ENCODE results near the gene CNST. TPM values are rescaled to one million over a fixed set of nuclear protein-coding genes. Genes with fewer than 3 reads are reported as not detected.
A peak's percentile ranks its signal among the peaks of the same experiment; 100 is the strongest.
"Not testable (repeated sequence)": the region's sequence is repeated elsewhere in the genome, so short reads cannot be mapped to it uniquely, and the experiment has no call there.

Gene CNST
- total RNA-seq, 2 experiments from 2014 or later = 32.8 to 36.7 TPM

DNA sequence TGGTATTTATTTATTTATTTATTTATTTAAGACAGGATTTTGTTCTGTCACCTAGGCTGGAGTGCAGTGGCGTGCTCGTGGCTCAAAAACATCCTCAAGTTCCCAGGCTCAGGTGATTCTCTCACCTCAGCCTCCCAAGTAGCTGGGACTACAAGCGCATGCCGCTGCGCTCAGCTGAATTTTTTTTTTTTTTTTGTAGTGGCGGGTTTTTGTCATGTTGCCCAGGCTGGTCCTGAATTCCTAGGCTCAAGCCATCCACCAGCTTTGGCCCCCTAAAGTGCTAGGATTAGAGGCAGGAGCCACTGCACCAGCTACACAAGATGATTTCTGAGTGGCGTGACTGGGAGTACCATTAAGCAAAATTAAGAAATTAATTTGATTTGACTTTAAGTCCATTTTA, 31.7 kb downstream of the CNST start:
- H3K36me3 Mint-ChIP-seq (ENCODE audit: low read depth) = peaks cover 47% of the 10 kb centered on the region

DNA sequence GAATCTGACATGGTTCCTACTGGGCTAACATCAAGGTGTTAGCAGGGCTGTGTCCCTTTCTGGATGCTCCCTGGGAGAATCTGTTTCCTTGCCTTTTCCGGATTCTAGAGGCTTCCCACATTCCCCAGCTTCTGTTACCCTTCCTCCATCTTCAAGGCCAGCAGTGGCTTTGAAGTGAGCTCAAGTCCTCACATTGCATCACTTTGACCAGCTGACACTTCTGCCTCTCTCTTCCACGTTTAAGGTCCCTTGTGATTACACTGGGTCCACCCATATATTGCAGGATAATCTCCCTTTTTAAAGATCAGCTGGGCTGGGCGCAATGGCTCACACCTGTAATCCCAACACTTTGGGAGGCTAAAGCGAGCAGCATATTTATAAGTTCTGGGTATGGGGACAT, 33.1 kb downstream of the CNST start:
- Mint-ChIP-seq H3K4me3 (no peak overlapping the region), H3K9me3 (peaks cover 11% of the 10 kb centered on the region), H3K36me3 (ENCODE audit: low read depth) (peaks cover 56% of the 10 kb centered on the region), H3K27me3 (no peaks in the 10 kb centered on the region), H3K4me1 (peaks cover 30% of the 10 kb centered on the region), H3K27ac (no peak overlapping the region)
- DNase-seq = no peak
- POLR2A ChIA-PET = no interaction called here
- CTCF ChIA-PET = interaction anchor here (0.5 kb wide), 1 partner anchor 56 kb away, joined by 3 read pairs; no protein-coding TSS in a partner anchor

More for the DNA sequence above, 31.7 kb downstream of the CNST start:
- H3K27ac Mint-ChIP-seq = no peak overlapping the region
- H3K4me3 Mint-ChIP-seq = no peak overlapping the region
- no peaks in the 10 kb centered on the region for H3K27me3 Mint-ChIP-seq
- ChIA-PET CTCF (interaction anchor here (0.7 to 1.1 kb wide), 4 partner anchors 12 to 486 kb away, joined by 3 to 4 read pairs (median 3); no protein-coding TSS in a partner anchor), POLR2A (no interaction called here)
- H3K9me3 Mint-ChIP-seq = peaks cover 5% of the 10 kb centered on the region
- no peak for DNase-seq
- H3K4me1 Mint-ChIP-seq = peaks cover 24% of the 10 kb centered on the region

DNA sequence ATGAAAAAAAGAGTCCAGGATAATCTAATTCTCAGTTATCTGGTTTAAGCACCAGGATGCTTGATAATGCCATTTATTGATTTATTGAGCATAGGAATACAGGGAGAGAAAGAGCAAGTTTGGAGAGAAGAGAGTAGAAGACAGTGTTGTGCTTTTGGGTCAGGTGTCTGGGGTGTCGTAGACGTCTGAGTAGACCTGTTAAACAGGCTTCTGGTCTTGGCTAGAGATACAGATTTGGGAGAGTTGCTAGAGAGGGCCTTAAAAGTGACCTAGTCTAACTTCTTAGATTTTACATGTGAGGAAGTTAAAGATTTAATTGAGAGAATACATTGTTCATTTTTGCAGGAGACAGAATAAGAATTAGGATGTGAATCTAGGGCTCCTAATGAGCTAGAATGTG, 34.3 kb downstream of the CNST start:
- no peak overlapping the region for H3K4me3 Mint-ChIP-seq
- ChIA-PET POLR2A (no interaction called here), CTCF (interaction anchor here (1.1 kb wide), 1 partner anchor 17 kb away, joined by 3 read pairs; no protein-coding TSS in a partner anchor)
- H3K36me3 Mint-ChIP-seq (ENCODE audit: low read depth) = peaks cover 56% of the 10 kb centered on the region
- H3K27me3 Mint-ChIP-seq = no peaks in the 10 kb centered on the region
- DNase-seq = no peak
- peaks cover 13% of the 10 kb centered on the region for H3K9me3 Mint-ChIP-seq
- no peak overlapping the region for H3K27ac Mint-ChIP-seq
- H3K4me1 Mint-ChIP-seq = peaks cover 30% of the 10 kb centered on the region

DNA sequence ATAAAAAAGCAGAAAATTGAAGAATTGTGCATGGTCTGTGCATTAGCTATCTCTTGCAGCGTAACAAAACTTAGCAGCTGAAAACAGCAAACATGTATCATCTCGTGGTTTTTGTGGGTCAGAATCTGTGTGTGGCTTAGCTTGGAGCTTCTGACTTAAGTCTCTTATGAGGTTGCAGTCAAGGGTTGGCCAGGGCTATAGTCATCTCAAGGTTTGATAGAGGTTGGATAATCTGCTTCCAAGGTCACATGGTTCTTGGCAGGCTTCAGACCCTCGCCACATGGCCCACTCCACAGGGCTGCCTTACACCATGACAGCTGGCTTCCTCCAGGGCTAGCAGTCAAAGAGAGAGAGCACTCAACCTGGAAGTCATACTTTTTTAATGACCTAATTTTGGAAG, 35.9 kb downstream of the CNST start:
- Mint-ChIP-seq H3K4me1 (peaks cover 30% of the 10 kb centered on the region), H3K9me3 (peaks cover 13% of the 10 kb centered on the region), H3K4me3 (no peak overlapping the region), H3K36me3 (ENCODE audit: low read depth) (peaks cover 45% of the 10 kb centered on the region), H3K27me3 (no peaks in the 10 kb centered on the region), H3K27ac (no peak overlapping the region)
- ChIA-PET CTCF (interaction anchor here (0.6 to 0.9 kb wide), 2 partner anchors 10 to 483 kb away, joined by 3 to 4 read pairs; no protein-coding TSS in a partner anchor), POLR2A (no interaction called here)
- peak; percentile 16 for DNase-seq

DNA sequence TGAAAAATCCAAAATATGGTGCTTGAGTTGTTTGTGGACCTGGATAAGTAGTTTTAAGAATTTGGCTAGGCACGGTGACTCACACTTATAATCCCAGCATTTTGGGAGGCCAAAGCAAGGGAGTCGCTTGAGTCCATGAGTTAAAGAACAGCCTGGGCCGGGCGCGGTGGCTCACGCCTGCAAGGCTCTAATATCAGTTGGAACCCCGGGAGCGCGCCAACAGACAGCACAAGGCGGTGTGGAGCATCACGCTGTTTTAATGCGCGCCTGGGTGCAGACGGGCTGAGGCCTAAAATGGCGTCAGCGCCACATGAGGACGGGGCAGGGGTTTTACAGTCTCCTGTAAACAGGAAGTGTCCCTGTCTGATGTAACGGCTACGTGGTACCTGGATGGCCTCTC, 39.0 kb downstream of the CNST start:
- H3K27ac Mint-ChIP-seq, DNase-seq, H3K4me3 Mint-ChIP-seq, POLR2A ChIA-PET, CTCF ChIA-PET, H3K27me3 Mint-ChIP-seq: not testable (repeated sequence)
- peaks cover 13% of the 10 kb centered on the region for H3K9me3 Mint-ChIP-seq
- H3K4me1 Mint-ChIP-seq = peaks cover 39% of the 10 kb centered on the region
- H3K36me3 Mint-ChIP-seq (ENCODE audit: low read depth) = peaks cover 39% of the 10 kb centered on the region

DNA sequence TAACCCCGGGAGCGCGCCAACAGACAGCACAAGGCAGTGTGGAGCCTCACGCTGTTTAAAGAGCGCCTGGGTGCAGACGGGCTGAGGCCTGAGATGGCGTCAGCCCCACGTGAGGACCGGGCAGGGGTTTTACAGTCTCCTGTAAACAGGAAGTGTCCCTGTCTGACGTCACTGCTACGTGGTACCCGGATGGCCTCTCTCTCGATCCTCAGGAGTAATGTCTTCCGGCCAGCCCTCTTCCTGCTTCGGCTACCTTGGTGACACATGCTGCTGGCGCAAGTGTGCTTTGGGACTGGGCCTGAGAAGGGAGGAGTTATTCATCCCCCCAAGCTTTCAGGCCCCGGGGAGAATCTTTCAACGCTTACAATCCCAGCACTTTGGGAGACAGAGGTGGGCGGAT, 41.2 kb downstream of the CNST start:
- Mint-ChIP-seq H3K4me1 (peaks cover 35% of the 10 kb centered on the region), H3K27ac (no peak overlapping the region), H3K27me3 (no peaks in the 10 kb centered on the region), H3K9me3 (peaks cover 11% of the 10 kb centered on the region), H3K36me3 (ENCODE audit: low read depth) (peaks cover 34% of the 10 kb centered on the region), H3K4me3 (no peak overlapping the region)
- CTCF ChIA-PET = no interaction called here
- POLR2A ChIA-PET = no interaction called here
- DNase-seq = no peak

DNA sequence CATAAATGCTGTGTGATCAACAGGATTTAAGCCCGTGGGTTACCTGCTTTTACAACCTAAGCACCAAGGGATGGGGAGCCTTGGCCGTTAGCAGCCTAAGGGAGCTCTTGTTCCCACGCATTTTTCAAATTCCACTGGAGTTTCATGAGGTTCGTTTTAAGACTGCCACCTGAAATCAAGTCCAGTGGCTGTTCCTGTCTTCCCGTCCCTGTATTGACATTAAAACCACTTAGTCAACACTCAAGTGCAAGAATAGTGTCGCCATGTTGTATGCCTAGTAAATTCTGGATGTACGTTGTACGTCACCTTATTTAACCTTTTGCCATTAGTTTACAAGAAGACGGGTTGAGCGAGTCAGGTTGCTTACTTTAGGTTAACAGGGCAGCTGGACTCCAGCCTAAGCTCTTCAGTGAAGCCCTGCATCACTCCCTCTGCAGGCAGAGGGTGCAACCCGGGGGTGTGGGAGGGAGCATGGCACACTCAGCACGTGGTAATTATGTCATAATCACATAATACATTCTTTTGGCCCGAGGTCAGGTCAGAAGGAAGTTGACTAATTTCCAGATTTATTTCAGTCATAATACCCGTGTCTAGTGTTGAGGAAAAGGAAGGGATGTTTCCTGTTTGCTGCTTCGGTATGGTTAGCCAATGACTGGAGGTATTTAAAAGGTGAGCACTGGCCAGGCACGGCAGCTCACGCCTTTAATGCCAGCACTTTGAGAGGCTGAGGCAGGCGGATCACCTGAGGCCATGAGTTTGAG, 42.5 kb downstream of the CNST start:
- no peak overlapping the region for H3K4me3 Mint-ChIP-seq
- DNase-seq = no peak
- POLR2A ChIA-PET = interaction anchor here (0.6 kb wide), 1 partner anchor 42 kb away, joined by 6 read pairs; no protein-coding TSS in a partner anchor
- peaks cover 27% of the 10 kb centered on the region for H3K4me1 Mint-ChIP-seq
- CTCF ChIA-PET = no interaction called here
- H3K9me3 Mint-ChIP-seq = peaks cover 2% of the 10 kb centered on the region
- no peaks in the 10 kb centered on the region for H3K27me3 Mint-ChIP-seq
- peaks cover 23% of the 10 kb centered on the region for H3K36me3 Mint-ChIP-seq (ENCODE audit: low read depth)
- no peak overlapping the region for H3K27ac Mint-ChIP-seq

DNA sequence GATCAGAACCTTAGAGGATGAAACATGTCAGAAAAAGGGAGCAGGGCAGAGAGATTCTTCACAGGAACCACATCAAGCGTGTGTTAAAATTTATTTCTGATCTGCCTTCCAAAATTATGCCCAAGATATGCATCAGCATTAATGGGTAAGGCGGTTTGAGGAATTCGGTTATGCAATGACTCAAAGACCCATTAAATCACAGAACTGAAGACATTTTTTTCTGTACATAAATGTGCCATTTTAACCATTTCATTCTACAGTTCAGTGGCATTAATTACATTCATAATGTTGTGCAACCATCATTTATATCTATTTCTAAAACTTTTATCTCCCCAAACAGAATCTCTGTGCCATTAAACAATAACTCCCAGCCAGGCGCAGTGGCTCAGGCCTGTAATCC, 43.4 kb downstream of the CNST start:
- peaks cover 2% of the 10 kb centered on the region for H3K9me3 Mint-ChIP-seq
- no peaks in the 10 kb centered on the region for H3K27me3 Mint-ChIP-seq
- CTCF ChIA-PET = no interaction called here
- POLR2A ChIA-PET = no interaction called here
- H3K27ac Mint-ChIP-seq = no peak overlapping the region
- H3K4me3 Mint-ChIP-seq = no peak overlapping the region
- H3K36me3 Mint-ChIP-seq (ENCODE audit: low read depth) = peaks cover 18% of the 10 kb centered on the region
- DNase-seq = no peak
- H3K4me1 Mint-ChIP-seq = peaks cover 27% of the 10 kb centered on the region

DNA sequence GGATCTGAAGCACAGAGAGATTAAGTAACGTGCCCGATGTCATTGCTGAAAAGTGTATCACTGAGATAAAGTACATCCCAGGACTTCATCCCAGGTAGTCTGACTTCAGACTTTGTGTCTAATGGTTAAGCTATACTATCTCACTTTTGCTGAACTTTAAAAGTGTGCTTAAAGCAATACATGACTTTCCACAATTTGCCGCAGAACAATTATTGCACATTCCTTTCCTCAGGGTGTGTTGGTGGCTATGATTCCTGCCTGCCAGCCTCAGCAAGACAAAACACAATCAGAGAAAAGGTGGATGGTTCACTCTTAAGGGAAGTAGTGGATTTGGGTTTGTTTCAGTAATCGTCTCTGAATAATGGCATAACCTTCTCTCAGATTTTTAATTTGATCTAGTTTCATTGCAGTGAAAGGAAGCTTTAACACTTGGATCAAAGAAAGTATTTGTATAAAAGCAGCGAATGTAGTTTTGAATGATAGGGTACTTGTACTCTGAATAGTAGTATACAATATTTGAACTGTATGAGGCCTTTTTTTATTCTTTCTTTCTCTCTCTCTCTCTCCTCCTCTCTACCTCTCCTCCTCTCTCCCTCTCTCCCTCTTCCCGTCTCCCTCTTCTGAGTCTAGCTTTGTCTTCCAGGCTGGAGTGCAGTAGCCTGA, 47.0 kb downstream of the CNST start:
- ChIA-PET POLR2A (no interaction called here), CTCF (no interaction called here)
- Mint-ChIP-seq H3K36me3 (ENCODE audit: low read depth) (peaks cover 15% of the 10 kb centered on the region), H3K9me3 (no peaks in the 10 kb centered on the region), H3K4me1 (peaks cover 23% of the 10 kb centered on the region), H3K4me3 (no peak overlapping the region), H3K27me3 (no peaks in the 10 kb centered on the region), H3K27ac (peak overlapping the region; percentile 60)
- DNase-seq = no peak

DNA sequence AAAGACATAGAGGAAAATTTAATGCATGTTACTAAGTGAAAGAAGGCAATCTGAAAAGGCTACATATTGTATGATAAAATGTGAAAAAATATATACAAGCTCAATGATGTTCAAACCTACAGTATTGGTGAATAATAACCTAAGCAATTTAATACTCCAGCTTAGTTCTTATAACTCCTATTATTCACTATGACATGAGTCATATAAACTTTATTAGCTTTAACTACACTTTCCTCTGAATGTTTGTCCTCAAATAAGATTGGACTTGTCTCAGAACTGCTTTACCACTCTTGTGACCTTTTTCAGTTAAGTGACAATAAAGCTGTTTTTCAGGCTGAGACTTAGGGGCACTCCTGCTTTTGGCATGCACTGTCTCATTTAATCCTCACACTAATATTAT, 50.9 kb downstream of the CNST start:
- ChIA-PET POLR2A (no interaction called here), CTCF (interaction anchor here (0.6 kb wide), 1 partner anchor 495 kb away, joined by 3 read pairs; no protein-coding TSS in a partner anchor)
- no peaks in the 10 kb centered on the region for H3K27me3 Mint-ChIP-seq
- DNase-seq = no peak
- no peaks in the 10 kb centered on the region for H3K9me3 Mint-ChIP-seq
- peaks cover 24% of the 10 kb centered on the region for H3K36me3 Mint-ChIP-seq (ENCODE audit: low read depth)
- no peak overlapping the region for H3K4me3 Mint-ChIP-seq
- no peak overlapping the region for H3K27ac Mint-ChIP-seq
- H3K4me1 Mint-ChIP-seq = peaks cover 2% of the 10 kb centered on the region

DNA sequence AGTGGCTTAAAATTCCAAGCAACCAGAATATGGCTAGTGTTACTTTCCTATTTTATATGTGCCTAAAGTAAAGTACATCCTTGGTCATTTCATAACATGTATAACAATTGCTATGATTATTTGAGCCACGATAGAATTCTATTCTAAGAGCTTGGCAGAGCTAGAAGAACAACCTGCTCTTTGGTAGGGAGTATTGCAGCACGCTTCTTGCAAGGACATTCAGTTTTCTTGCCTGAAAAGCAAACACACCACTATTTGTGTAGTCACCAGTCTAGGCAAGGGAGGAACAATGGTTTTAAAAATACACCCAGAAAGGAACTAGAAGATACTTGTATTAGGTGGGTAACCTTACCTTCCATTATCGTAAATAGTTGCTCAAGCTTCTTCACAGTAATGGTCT, 51.5 kb downstream of the CNST start:
- POLR2A ChIA-PET = no interaction called here
- CTCF ChIA-PET = no interaction called here
- Mint-ChIP-seq H3K4me3 (no peak overlapping the region), H3K4me1 (peaks cover 2% of the 10 kb centered on the region), H3K27ac (no peak overlapping the region), H3K9me3 (no peaks in the 10 kb centered on the region), H3K36me3 (ENCODE audit: low read depth) (peaks cover 28% of the 10 kb centered on the region), H3K27me3 (no peaks in the 10 kb centered on the region)
- no peak for DNase-seq

DNA sequence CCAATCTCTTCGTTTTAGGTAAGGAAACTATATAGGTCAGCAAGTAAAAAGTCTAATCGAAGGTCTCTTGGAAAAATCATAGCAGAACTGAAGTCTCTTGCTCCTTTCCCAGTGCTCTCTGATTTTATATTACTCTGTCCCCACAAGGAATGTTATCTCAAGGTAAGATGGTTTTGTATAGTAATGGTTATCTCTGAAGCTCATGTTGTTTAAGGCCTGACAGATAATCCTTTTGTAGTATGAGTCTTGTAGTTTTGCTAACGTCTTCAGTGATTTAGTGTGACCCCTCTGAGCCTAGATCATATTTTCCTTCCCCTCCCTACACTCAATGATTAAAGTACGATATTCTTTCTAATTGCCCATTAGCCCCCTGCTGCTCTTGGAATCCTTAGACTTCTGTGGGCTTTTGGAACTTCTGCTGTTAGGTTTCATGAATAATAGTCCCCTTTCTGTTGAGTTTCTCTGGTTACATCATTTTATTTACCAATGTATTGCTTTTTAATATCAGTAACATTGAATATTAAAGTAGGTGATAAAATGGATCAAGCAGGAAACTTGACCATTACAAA, 52.1 kb downstream of the CNST start:
- POLR2A ChIA-PET = no interaction called here
- H3K4me3 Mint-ChIP-seq = no peak overlapping the region
- no peaks in the 10 kb centered on the region for H3K4me1 Mint-ChIP-seq
- no peak overlapping the region for H3K27ac Mint-ChIP-seq
- H3K36me3 Mint-ChIP-seq (ENCODE audit: low read depth) = peaks cover 29% of the 10 kb centered on the region
- no peaks in the 10 kb centered on the region for H3K9me3 Mint-ChIP-seq
- no peak for DNase-seq
- CTCF ChIA-PET = no interaction called here
- H3K27me3 Mint-ChIP-seq = no peaks in the 10 kb centered on the region

DNA sequence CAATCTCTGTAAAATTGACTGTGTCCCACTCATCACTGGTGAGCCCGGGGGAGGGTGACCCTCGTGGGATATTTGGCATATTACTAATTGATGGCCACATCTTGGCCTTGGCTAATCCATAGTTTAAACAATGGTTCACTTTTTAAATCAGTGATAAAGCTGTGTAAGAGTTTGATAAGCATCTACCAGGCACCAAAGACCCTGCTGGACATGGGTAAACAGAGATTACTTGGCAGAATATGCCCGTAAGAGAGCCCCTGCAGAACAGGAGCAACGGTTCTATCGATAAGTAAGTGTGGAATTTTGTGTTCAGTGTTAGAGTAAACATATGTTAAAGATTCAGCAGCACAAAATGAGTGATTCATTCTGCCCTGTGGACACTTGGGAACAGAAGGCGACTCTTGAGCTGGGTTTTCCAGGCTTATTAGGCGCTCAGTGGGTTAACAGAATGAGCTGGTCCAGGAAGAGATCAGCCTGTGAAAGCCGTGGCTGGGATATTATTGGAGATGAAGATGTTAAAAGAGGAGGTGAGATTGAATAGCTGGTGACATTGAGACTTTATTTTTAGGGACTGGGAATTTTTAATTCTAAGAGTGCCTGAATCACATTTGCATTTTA, 55.9 kb downstream of the CNST start:
- H3K27ac Mint-ChIP-seq = no peak overlapping the region
- no peak for DNase-seq
- ChIA-PET CTCF (interaction anchor here (1.2 kb wide), 1 partner anchor 27 kb away, joined by 3 read pairs; no protein-coding TSS in a partner anchor), POLR2A (no interaction called here)
- no peak overlapping the region for H3K4me3 Mint-ChIP-seq
- peaks cover 43% of the 10 kb centered on the region for H3K36me3 Mint-ChIP-seq (ENCODE audit: low read depth)
- H3K9me3 Mint-ChIP-seq = no peaks in the 10 kb centered on the region
- no peaks in the 10 kb centered on the region for H3K4me1 Mint-ChIP-seq
- H3K27me3 Mint-ChIP-seq = no peaks in the 10 kb centered on the region

Measured in activated CD4-positive, alpha-beta T cell treated with anti-CD3 and anti-CD28 coated beads, Interleukin-2, amount 10 ng/mL, durations not matched to agents 7 days and 5 days (primary cell).